ENCODE measurements around the gene YTHDF1. TPM values are rescaled to one million over a fixed set of nuclear protein-coding genes. Genes with fewer than 3 reads are reported as not detected.
A peak's percentile ranks its signal among the peaks of the same experiment; 100 is the strongest.
"Not testable (repeated sequence)": the region's sequence is repeated elsewhere in the genome, so short reads cannot be mapped to it uniquely, and the experiment has no call there.

Gene YTHDF1
- total RNA-seq (ENCODE audit: insufficient read depth, low replicate concordance): 13.0 TPM

DNA sequence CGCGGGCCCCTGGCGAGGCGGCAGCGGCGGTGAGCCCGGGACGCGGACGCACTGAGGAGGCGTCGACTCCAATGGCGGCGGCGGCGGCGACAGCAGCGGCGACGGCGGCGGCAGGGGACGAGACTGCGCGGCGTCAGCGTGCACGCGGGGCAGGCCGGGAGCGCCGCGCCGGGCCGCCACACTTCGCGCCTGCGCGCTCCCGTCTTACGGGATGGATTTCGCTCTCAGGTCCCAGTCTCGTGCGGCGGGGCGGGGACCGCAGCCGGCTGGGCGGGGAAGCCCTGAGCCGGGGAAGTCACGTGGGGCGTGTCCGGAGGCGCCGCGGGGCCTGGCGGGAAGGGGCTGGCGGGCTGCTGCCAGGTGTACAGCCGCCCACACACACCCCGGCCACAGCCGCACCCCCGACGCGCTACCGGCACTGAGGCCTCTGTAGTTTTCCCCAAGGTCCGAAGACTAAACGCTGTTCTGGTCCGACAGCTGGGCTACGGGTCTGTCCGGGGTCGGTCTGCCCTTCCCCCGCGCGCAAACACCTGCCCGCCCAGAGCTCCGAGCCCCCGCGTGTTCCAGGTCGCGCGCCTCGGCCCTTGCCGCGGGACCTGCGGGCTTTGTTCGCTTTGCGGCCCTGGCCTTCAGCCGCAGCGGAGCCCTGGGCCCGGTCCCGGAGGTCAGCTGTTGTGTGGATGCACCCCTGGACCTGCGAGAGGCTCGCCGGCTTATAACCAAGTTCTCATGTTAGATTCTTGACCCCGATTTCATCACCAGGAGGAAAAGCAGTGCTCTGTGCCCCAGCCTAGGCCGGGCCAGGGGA, at the start of gene YTHDF1:
Gene YTHDF1 (minus strand): TSS at position 91 of the 808 bp plus-strand sequence. CDS start 239 bp downstream, outside the sequence.
- peak; percentile 97 for DNase-seq (ENCODE audit: low spot score)

DNA sequence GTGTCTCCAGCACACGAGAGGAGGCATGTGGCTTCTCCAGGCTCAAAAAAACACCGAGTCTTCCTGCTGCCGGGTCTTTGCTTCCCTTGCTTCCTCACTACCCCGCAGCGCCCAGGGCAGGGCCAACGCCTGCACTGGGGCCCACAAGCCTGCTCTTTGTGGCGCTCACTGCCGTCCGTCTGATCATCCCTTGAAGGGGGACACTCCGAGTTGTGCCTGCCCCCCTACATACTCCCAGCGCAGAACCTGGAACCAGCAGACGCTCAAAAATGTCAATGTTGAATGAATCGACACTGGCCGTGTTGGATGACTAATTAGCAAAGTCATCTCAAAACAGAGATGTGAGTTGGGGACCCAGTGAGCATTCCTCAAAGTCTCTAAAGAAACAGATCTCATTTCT, 48.6 kb upstream of the YTHDF1 start:
- DNase-seq (ENCODE audit: low spot score): peak; percentile 55

DNA sequence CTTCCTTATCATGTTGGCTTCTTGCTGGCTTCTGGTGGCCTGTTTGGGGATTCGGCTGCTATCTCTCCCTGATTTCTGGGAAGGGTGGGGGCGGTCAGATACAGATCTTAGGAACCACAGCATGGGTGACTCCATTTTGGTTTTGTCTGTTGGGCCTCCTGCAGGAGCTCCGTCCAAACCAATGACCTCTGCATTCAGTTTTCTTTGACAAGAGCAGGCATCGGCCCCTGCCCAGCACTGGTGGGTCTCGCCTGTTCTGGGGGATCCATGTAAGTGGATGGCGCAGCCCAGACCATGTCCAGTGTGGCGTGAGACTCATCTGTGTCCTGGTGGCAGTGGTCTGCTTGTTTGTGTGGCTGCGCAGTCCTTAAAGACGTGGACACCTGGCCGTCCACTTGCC, 48.1 kb upstream of the YTHDF1 start:
- DNase-seq (ENCODE audit: low spot score): no peak

- DNase-seq (ENCODE audit: low spot score): no peak
Measured at GRCh38 chr20:63262836-63263235, 46.9 kb upstream of the YTHDF1 start.

- no peak for DNase-seq (ENCODE audit: low spot score)
Measured at GRCh38 chr20:63261795-63262528, 46.0 kb upstream of the YTHDF1 start.

GRCh38 chr20:63261060-63261794, 45.3 kb upstream of the YTHDF1 start:
- DNase-seq (ENCODE audit: low spot score): peak; percentile 95

DNA sequence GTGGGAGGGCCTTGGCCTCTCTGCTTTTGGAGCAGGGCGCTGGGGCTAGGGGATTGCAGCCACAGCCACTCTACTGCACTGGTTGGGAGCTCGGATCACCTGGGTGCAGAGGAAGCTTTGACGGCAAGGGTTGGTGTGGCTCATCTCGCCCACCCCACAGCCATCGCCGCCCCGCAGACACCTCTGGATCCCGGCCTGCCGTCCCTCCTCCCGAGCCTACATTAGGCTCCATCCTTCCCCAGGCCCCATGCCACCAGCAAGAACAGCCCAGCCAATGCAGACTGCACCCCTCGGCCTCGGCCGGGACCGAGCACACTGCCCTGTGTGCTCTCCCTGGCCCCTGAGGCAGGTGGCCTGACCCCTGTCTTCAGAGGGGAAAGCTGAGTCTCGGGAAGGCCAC, 44.6 kb upstream of the YTHDF1 start:
- no peak for DNase-seq (ENCODE audit: low spot score)

GRCh38 chr20:63259734-63260460, 44.0 kb upstream of the YTHDF1 start:
- DNase-seq (ENCODE audit: low spot score): no peak

DNA sequence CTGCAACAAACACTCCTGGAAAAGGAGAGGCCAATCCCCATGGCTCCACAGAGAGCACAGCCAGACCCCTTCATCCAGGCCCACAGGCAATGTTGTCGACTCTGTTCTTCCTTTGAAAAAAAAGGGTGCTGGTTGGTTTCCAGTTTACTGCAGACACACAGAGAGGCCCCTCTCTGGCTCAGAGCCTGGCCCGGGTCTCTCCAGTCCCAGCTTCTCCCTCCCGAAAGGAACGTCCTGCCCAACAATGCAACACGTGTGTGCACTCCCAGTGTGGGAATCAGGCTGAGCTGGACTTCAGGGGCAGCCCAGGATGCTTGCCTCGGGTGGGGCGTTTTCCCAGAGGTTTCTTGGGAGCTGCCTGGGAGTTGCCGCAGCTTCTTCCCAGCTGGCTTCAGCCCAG, 42.9 kb upstream of the YTHDF1 start:
- DNase-seq (ENCODE audit: low spot score): peak; percentile 95

- no peak for DNase-seq (ENCODE audit: low spot score)
Measured at GRCh38 chr20:63257629-63258028, 41.7 kb upstream of the YTHDF1 start.

GRCh38 chr20:63256954-63257353, 41.0 kb upstream of the YTHDF1 start:
- no peak for DNase-seq (ENCODE audit: low spot score)

DNA sequence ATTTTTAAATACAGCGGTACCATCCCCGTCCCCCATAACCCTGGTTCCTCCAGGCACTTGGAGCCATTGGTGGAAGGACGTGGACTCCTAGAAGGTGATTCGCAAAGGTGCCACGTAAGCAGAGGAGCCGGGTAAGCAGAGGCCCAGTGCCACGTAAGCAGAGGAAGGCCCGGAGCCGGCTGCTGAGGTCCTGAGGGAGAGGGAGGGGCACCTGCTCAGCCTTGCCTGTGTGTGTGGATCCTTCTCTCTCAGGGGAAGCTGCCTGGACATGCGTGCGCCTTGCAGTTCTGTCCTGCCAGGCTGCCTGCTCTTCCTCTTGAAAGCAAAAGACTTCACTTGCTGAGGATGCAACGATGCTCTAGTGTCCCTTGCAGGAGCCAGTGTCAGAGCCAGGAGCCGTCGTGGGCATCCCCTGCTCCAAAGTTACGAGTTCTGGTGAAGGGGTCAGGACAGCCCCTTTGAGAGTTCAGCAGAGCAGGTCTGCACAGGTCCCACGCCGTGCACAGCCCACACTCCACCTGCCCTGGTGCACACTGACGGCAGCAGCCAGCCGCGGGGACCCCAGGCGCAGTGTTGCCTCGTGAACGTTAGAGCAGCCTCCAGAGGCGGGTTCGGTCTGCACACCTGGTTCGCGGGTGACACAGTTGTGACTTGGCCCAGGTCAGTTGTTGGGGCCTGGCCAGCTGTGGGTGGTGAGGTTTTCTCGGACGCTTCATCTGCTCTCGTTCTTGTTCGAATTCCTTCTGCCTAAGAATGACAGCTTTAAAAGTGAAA, 40.2 kb upstream of the YTHDF1 start:
- peak; percentile 71 for DNase-seq (ENCODE audit: low spot score)

DNA sequence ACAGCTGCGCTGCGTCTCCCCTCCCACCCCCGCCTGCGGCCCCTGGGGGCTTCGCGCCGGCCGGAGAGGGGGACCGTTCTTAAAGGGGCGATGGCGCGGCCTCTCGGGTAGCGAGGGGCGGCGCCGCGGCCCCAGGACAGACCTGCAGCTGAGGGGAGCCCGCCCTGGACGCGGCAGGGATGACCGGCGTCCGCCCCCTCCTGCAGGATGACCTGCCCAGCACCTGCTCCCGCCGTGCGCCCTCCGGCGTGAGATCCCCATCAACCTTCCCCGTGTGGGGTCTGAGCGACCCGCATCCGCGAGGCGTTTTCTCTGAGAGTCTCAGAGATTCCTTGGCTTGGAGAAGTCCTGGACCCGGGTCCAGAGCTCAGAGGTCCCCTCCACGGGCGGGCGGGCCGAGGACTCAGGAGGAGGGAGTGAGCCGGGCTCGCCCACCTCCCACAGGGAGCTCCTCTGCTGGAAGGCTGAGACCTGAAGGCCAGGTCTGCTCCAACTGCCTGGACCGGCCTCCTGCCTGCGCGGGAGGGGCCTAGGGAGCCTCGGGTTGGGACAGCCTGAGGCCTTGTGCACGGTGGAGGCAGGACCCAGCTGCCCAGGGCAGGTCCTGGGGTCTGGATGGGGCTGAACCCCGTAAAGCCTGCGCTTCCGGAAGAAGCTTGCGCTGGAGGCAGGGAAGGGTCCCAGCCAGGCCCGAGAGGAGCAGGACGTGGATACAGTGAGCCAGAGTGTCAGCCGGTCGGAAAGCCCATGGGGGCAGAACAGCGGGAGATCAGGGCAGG, 38.9 kb upstream of the YTHDF1 start:
- DNase-seq (ENCODE audit: low spot score): no peak

DNA sequence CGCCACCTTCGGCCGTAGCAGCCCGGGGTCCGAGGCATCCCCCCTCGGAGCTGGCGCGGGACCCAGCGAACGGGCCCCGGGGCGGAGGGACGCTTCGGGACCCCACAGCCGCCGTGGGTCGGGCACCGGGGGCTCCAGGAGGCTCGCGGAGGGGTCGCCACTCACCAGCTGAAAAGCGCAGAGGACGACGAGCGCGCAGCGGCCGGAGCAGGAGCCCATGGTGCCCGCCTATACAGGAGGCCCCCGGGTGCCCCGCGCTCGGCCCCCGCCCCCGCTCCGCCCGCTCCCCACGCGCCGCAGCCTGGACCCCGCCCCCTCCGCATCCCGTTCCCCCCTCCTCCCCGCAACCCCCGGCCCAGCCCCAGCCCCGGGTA, 38.3 kb upstream of the YTHDF1 start, which contains the start of gene NKAIN4:
Gene NKAIN4 (minus strand): TSS at position 232 of the 374 bp plus-strand sequence. CDS start 13 bp downstream, at position 219.
- DNase-seq (ENCODE audit: low spot score): no peak

- peak; percentile 63 for DNase-seq (ENCODE audit: low spot score)
Measured at GRCh38 chr20:63253438-63254231, 37.7 kb upstream of the YTHDF1 start.

DNA sequence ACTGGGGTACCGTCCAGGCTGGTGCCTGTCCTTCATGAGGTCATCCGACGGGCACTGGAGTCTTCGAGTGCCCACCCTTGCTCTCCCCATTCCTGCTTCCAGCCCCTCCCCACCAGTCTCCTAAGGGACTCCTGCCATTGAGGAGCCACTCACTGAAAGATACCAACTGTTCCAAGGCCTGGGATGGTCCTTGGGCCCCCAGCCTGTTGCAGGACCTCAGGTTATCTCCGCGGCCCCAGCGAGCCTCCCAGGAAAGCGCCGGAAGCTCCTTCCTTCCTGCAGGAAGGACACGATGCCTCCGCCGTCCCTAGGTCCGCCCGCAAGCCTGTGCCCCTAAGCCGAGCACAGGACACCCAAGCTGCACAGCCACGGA, 37.1 kb upstream of the YTHDF1 start:
- DNase-seq (ENCODE audit: low spot score): no peak

DNA sequence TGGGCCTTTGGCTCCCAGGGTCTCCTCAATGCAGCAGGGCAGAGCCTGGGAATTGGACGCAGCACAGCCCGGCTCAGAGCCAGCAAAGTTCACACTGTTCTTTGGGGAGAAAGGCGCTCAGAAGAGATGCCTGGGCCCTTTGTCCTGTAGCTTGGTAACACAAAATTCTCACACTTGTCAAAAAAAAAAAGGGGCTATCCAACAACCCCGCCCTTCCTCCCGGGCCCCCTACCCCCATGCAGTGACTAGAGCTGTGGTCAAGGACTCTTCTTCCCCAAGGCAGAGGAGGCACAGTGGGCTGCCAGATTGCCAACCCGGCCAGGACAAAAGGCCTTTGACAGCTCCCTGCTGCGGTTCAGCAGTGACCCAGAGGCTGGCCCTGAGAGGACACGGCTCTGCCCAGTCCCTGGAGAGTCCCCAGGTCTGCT, 36.4 kb upstream of the YTHDF1 start:
- DNase-seq (ENCODE audit: low spot score): no peak

GRCh38 chr20:63251350-63251749, 35.4 kb upstream of the YTHDF1 start:
- not testable (repeated sequence) for DNase-seq (ENCODE audit: low spot score)

GRCh38 chr20:63249891-63250290, 34.0 kb upstream of the YTHDF1 start:
- no peak for DNase-seq (ENCODE audit: low spot score)
